Liver (tissue), 9 donors: ENCODE measurements around the gene AOAH. TPM values are rescaled to one million over a fixed set of nuclear protein-coding genes. Genes with fewer than 3 reads are reported as not detected.

ENCODE experiments used
- DNase-seq: peaks from one replicate; pipeline ENCODE4 v3.0.0-alpha.2; 2017; ENCODE audit warnings: low spot score
- H3K27ac ChIP-seq, 2 donors: one replicate each; pipeline ENCODE4 v1.7.0; 2013; ENCODE audit warnings: inconsistent platforms in 2 of 2, low read length in 2 of 2, control low read depth in 1 of 2, low read depth in 1 of 2, mild to moderate bottlenecking in 1 of 2
- H3K27me3 ChIP-seq, 4 donors: one replicate each; pipeline versions ENCODE4 v1.6.1 to v1.7.0; 2013; ENCODE audit warnings: low read length in 3 of 4, inconsistent platforms in 1 of 4, mild to moderate bottlenecking in 1 of 4, moderate library complexity in 1 of 4; ENCODE audit not compliant: control insufficient read depth in 4 of 4, insufficient read depth in 4 of 4
- H3K36me3 ChIP-seq, 4 donors: one replicate each; pipeline versions ENCODE4 v1.6.1 to v1.7.0; 2013; ENCODE audit warnings: low read length in 3 of 4, mild to moderate bottlenecking in 3 of 4, low read depth in 1 of 4, moderate library complexity in 1 of 4; ENCODE audit not compliant: control insufficient read depth in 4 of 4, insufficient read depth in 3 of 4
- H3K4me1 ChIP-seq, 4 donors: one replicate each; pipeline versions ENCODE4 v1.6.1 to v1.7.0; 2013; ENCODE audit warnings: low read length in 3 of 4, mild to moderate bottlenecking in 3 of 4, moderate library complexity in 1 of 4; ENCODE audit not compliant: control insufficient read depth in 4 of 4, insufficient read depth in 4 of 4
- H3K4me3 ChIP-seq, 3 donors: one replicate each; pipeline versions ENCODE4 v1.6.1 to v1.7.0; 2013; ENCODE audit warnings: low read length in 3 of 3, control low read depth in 1 of 3, low read depth in 1 of 3, mild to moderate bottlenecking in 1 of 3
- H3K9ac ChIP-seq, 2 donors: one replicate each; pipeline ENCODE4 v1.7.0; 2013; ENCODE audit warnings: low read length in 2 of 2, mild to moderate bottlenecking in 2 of 2, moderate library complexity in 2 of 2, control low read depth in 1 of 2, low read depth in 1 of 2
- H3K9me3 ChIP-seq, 4 donors: one replicate each; pipeline versions ENCODE4 v1.6.1 to v1.7.0; 2013; ENCODE audit warnings: low read length in 3 of 4; ENCODE audit not compliant: control insufficient read depth in 4 of 4
- ATF3 ChIP-seq: IDR thresholded peaks from 2 replicates; pipeline ENCODE4 v1.6.1; 2016; ENCODE audit warnings: antibody characterized with exemption
- EGR1 ChIP-seq, 2 donors: IDR thresholded peaks; 2 replicates each; pipeline ENCODE4 v1.6.1; 2016 to 2018; ENCODE audit warnings: antibody characterized with exemption in 2 of 2, low read depth in 2 of 2
- FOXA1 ChIP-seq: IDR thresholded peaks from 2 replicates; pipeline ENCODE4 v1.6.1; 2016; ENCODE audit warnings: antibody characterized with exemption
- FOXA2 ChIP-seq: IDR thresholded peaks from 2 replicates; pipeline ENCODE4 v1.6.1; 2016; ENCODE audit warnings: antibody characterized with exemption
- GABPA ChIP-seq, 2 donors: IDR thresholded peaks in 1 of 2; conservative IDR thresholded peaks in 1 of 2; 2 replicates each; pipeline ENCODE4 v1.6.1; 2016; ENCODE audit warnings: antibody characterized with exemption in 2 of 2, mild to moderate bottlenecking in 1 of 2, moderate library complexity in 1 of 2
- HNF4A ChIP-seq, 2 donors: conservative IDR thresholded peaks; 2 replicates each; pipeline ENCODE4 v1.6.1; 2016; ENCODE audit warnings: antibody characterized with exemption in 2 of 2, mild to moderate bottlenecking in 2 of 2
- HNF4G ChIP-seq: IDR thresholded peaks from 2 replicates; pipeline ENCODE4 v1.6.1; 2016; ENCODE audit warnings: antibody characterized with exemption
- JUND ChIP-seq, 2 donors: IDR thresholded peaks; 2 replicates each; pipeline ENCODE4 v1.6.1; 2016; ENCODE audit warnings: antibody characterized with exemption in 2 of 2
- MAX ChIP-seq: IDR thresholded peaks from 2 replicates; pipeline ENCODE4 v1.6.1; 2016; ENCODE audit warnings: antibody characterized with exemption
- NR2F2 ChIP-seq: IDR thresholded peaks from 2 replicates; pipeline ENCODE4 v1.6.1; 2016; ENCODE audit warnings: antibody characterized with exemption
- RAD21 ChIP-seq, 2 donors: IDR thresholded peaks; 2 replicates each; pipeline ENCODE4 v1.6.1; 2016; ENCODE audit warnings: antibody characterized with exemption in 2 of 2, mild to moderate bottlenecking in 2 of 2
- RXRA ChIP-seq, 2 donors: IDR thresholded peaks; 2 replicates each; pipeline ENCODE4 v1.6.1; 2017 to 2018; ENCODE audit warnings: antibody characterized with exemption in 2 of 2, mild to moderate bottlenecking in 1 of 2
- SP1 ChIP-seq: IDR thresholded peaks from 2 replicates; pipeline ENCODE4 v1.6.1; 2018; ENCODE audit warnings: antibody characterized with exemption, mild to moderate bottlenecking
- TAF1 ChIP-seq: conservative IDR thresholded peaks from 2 replicates; pipeline ENCODE4 v1.6.1; 2016; ENCODE audit warnings: antibody characterized with exemption, mild to moderate bottlenecking
- YY1 ChIP-seq: IDR thresholded peaks from 2 replicates; pipeline ENCODE4 v1.6.1; 2016; ENCODE audit warnings: antibody characterized with exemption, mild to moderate bottlenecking
- WGBS: extraction: QIAGEN DNeasy Blood & Tissue Kit; methylation state at CpG from one replicate; pipeline ENCODE4 v1.1.7; 2013; 5-methylcytosine and 5-hydroxymethylcytosine counted together
- polyA plus RNA-seq, 2 donors: library from polyadenylated mRNA; stranded (reverse) in 1 of 2; unstranded in 1 of 2; fragments of 200-250 nt in 1 of 2; fragments of >200 nt in 1 of 2; fragmentation: Nextera tagmentation in 1 of 2; extraction: Ambion mirVana in 1 of 2; gene quantifications; one replicate each; pipeline versions ENCODE4 v1.2.1 to v1.2.3, GENCODE V29; 2013 to 2015
- total RNA-seq, 2 donors: library from RNA; depleted of rRNA; stranded (reverse); fragments of >200 nt; gene quantifications; one replicate each; pipeline ENCODE4 v1.2.3, GENCODE V29; 2014
- TF ChIP-seq, protein P1 (sequence below): IDR thresholded peaks from 2 replicates; pipeline ENCODE4 v1.6.1; 2016; ENCODE audit warnings: antibody characterized with exemption, mild to moderate bottlenecking
- TF ChIP-seq, protein P2 (sequence below): IDR thresholded peaks from 2 replicates; pipeline ENCODE4 v1.6.1; 2016; ENCODE audit warnings: antibody characterized with exemption
- TF ChIP-seq, protein P3 (sequence below): fragments of 150-350 bp; IDR thresholded peaks from 2 replicates; pipeline ENCODE4 v1.5.1; 2017; ENCODE audit warnings: improper control_type of control experiment, low read depth, low read length; ENCODE audit not compliant: missing input control
- donor health status: healthy.
- donor health status: healthy.
- donor health status: healthy.
- donor health status: healthy.
- donor health status: healthy.

The AOAH gene
- total and polyA plus RNA-seq, 4 donors: 2.4 to 26.7 (median 5.8) TPM

DNA sequence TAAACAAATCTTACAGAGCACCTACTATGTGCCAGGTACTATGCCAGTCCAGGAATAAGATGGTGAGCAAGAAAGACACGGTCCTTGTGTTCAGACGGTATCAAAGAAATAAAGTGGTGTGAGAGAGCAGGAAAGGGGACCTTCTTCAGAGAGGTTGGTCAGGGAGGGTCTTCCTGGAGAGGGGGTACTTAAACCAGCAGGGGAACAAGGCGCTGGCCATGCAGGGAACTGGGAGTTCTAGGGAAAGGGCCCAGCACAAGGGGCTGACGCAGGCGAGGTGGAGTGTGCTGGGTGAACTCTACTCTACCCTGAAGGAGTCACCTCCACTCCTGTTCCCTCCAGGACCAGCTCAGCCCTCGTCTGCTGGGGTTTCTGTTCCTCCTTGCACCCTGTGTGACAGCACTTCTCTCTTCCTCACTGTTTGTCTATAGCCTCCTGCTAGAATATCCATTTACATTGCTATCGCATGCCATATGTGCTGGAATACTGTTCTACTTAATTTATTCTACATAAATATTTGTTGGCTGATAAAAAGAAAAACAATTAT lies 73.5 kb downstream of the AOAH start:
- H3K27ac ChIP-seq: no peak overlapping the region
- WGBS: 87% methylated on average over 7 of the region's 7 CpGs
- no peak overlapping the region for H3K9ac ChIP-seq
- no peak for DNase-seq
- no peaks in the 10 kb centered on the region for H3K27me3 ChIP-seq
- H3K4me3 ChIP-seq: no peak overlapping the region
- no peak for TF ChIP-seq HNF4G
- TF ChIP-seq RAD21 (IDR thresholded peaks at IDR 0.05): no peak
- no peak for TF ChIP-seq FOXA2
- no peak for TF ChIP-seq EGR1 (IDR thresholded peaks at IDR 0.05; ENCODE audit: low read depth in 2 of 2)
- no peak for TF ChIP-seq GABPA (IDR thresholded peaks at IDR 0.05 in 1 of 2, conservative IDR thresholded peaks at IDR 0.05 in 1 of 2)
- TF ChIP-seq, protein P1, sequence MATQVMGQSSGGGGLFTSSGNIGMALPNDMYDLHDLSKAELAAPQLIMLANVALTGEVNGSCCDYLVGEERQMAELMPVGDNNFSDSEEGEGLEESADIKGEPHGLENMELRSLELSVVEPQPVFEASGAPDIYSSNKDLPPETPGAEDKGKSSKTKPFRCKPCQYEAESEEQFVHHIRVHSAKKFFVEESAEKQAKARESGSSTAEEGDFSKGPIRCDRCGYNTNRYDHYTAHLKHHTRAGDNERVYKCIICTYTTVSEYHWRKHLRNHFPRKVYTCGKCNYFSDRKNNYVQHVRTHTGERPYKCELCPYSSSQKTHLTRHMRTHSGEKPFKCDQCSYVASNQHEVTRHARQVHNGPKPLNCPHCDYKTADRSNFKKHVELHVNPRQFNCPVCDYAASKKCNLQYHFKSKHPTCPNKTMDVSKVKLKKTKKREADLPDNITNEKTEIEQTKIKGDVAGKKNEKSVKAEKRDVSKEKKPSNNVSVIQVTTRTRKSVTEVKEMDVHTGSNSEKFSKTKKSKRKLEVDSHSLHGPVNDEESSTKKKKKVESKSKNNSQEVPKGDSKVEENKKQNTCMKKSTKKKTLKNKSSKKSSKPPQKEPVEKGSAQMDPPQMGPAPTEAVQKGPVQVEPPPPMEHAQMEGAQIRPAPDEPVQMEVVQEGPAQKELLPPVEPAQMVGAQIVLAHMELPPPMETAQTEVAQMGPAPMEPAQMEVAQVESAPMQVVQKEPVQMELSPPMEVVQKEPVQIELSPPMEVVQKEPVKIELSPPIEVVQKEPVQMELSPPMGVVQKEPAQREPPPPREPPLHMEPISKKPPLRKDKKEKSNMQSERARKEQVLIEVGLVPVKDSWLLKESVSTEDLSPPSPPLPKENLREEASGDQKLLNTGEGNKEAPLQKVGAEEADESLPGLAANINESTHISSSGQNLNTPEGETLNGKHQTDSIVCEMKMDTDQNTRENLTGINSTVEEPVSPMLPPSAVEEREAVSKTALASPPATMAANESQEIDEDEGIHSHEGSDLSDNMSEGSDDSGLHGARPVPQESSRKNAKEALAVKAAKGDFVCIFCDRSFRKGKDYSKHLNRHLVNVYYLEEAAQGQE: no peak
- no peak for TF ChIP-seq YY1
- no peak for TF ChIP-seq JUND (IDR thresholded peaks at IDR 0.05)
- TF ChIP-seq SP1: no peak
- TF ChIP-seq TAF1: no peak
- no peak for TF ChIP-seq ATF3
- TF ChIP-seq HNF4A (conservative IDR thresholded peaks at IDR 0.05): no peak
- TF ChIP-seq, protein P2, sequence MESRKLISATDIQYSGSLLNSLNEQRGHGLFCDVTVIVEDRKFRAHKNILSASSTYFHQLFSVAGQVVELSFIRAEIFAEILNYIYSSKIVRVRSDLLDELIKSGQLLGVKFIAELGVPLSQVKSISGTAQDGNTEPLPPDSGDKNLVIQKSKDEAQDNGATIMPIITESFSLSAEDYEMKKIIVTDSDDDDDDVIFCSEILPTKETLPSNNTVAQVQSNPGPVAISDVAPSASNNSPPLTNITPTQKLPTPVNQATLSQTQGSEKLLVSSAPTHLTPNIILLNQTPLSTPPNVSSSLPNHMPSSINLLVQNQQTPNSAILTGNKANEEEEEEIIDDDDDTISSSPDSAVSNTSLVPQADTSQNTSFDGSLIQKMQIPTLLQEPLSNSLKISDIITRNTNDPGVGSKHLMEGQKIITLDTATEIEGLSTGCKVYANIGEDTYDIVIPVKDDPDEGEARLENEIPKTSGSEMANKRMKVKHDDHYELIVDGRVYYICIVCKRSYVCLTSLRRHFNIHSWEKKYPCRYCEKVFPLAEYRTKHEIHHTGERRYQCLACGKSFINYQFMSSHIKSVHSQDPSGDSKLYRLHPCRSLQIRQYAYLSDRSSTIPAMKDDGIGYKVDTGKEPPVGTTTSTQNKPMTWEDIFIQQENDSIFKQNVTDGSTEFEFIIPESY: no peak
- TF ChIP-seq, protein P3, sequence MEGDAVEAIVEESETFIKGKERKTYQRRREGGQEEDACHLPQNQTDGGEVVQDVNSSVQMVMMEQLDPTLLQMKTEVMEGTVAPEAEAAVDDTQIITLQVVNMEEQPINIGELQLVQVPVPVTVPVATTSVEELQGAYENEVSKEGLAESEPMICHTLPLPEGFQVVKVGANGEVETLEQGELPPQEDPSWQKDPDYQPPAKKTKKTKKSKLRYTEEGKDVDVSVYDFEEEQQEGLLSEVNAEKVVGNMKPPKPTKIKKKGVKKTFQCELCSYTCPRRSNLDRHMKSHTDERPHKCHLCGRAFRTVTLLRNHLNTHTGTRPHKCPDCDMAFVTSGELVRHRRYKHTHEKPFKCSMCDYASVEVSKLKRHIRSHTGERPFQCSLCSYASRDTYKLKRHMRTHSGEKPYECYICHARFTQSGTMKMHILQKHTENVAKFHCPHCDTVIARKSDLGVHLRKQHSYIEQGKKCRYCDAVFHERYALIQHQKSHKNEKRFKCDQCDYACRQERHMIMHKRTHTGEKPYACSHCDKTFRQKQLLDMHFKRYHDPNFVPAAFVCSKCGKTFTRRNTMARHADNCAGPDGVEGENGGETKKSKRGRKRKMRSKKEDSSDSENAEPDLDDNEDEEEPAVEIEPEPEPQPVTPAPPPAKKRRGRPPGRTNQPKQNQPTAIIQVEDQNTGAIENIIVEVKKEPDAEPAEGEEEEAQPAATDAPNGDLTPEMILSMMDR: no peak
- no peak for TF ChIP-seq NR2F2
- TF ChIP-seq RXRA (IDR thresholded peaks at IDR 0.05): no peak
- TF ChIP-seq FOXA1: no peak
- no peak for TF ChIP-seq MAX
- no peaks in the 10 kb centered on the region for H3K9me3 ChIP-seq
- peaks cover 0 to 5% (median 0%) of the 10 kb centered on the region in 4 donors for H3K4me1 ChIP-seq
- no peaks in the 10 kb centered on the region for H3K36me3 ChIP-seq
